ENCODE measurements around the gene CDPF1. TPM values are rescaled to one million over a fixed set of nuclear protein-coding genes. Genes with fewer than 3 reads are reported as not detected.

CDPF1 gene
- polyA plus RNA-seq, 1 donor from 2014 or later, result 32.7 TPM

- Histone ChIP-seq H3K79me2 (replicated peaks; ENCODE audit: insufficient read depth, low read length) (no peaks in the 10 kb centered on the region), H3K9me2 (ENCODE audit: insufficient read depth, low read length) (no peaks in the 10 kb centered on the region), H3K4me3 (ENCODE audit: low read length) (no peak overlapping the region), H3F3A (ENCODE audit: insufficient read depth, low read length, poor library complexity, severe bottlenecking) (no peaks in the 10 kb centered on the region), H3K9ac (ENCODE audit: low read length) (no peak overlapping the region), H3K4me2 (ENCODE audit: low read length) (no peak overlapping the region), H3K9me3 (ENCODE audit: low read length) (no peaks in the 10 kb centered on the region), H4K20me1 (ENCODE audit: insufficient read depth) (no peaks in the 10 kb centered on the region), H3K36me3 (ENCODE audit: insufficient read depth, low read length) (no peaks in the 10 kb centered on the region), H2AFZ (ENCODE audit: low read depth, low read length) (no peak overlapping the region), H3K27me3 (ENCODE audit: insufficient read depth, low read depth, low read length) (no peaks in the 10 kb centered on the region), H3K27ac (ENCODE audit: low read length) (no peak overlapping the region)
- TF ChIP-seq TAF1 (IDR thresholded peaks at IDR 0.05; ENCODE audit: low read depth) (no peak), SMC3 (conservative IDR thresholded peaks at IDR 0.05; ENCODE audit: poor library complexity) (no peak), EZH2 (IDR thresholded peaks at IDR 0.05; ENCODE audit: borderline replicate concordance, insufficient read depth, low read length, poor library complexity, severe bottlenecking) (no peak), EP300 (conservative IDR thresholded peaks at IDR 0.05; ENCODE audit: poor library complexity, severe bottlenecking) (no peak), POLR2AphosphoS5 (IDR thresholded peaks at IDR 0.05) (no peak), CTCF (IDR thresholded peaks at IDR 0.05; ENCODE audit: poor library complexity, severe bottlenecking) (no peak), RAD21 (conservative IDR thresholded peaks at IDR 0.05) (no peak), REST (IDR thresholded peaks at IDR 0.05; ENCODE audit: borderline replicate concordance) (no peak), MXI1 (conservative IDR thresholded peaks at IDR 0.05; ENCODE audit: poor library complexity, severe bottlenecking) (no peak)
Observed at GRCh38 chr22:46280063-46280817, 30.1 kb upstream of the CDPF1 start.

- Histone ChIP-seq H3K36me3 (ENCODE audit: insufficient read depth, low read length) (no peaks in the 10 kb centered on the region), H3K4me2 (ENCODE audit: low read length) (no peak overlapping the region), H3K4me3 (ENCODE audit: low read length) (no peak overlapping the region), H3K27me3 (ENCODE audit: insufficient read depth, low read depth, low read length) (no peaks in the 10 kb centered on the region), H3K9me3 (ENCODE audit: low read length) (no peaks in the 10 kb centered on the region), H3K79me2 (replicated peaks; ENCODE audit: insufficient read depth, low read length) (no peaks in the 10 kb centered on the region), H4K20me1 (ENCODE audit: insufficient read depth) (no peaks in the 10 kb centered on the region), H3K9ac (ENCODE audit: low read length) (no peak overlapping the region), H3K9me2 (ENCODE audit: insufficient read depth, low read length) (no peaks in the 10 kb centered on the region), H2AFZ (ENCODE audit: low read depth, low read length) (no peak overlapping the region), H3F3A (ENCODE audit: insufficient read depth, low read length, poor library complexity, severe bottlenecking) (no peaks in the 10 kb centered on the region), H3K27ac (ENCODE audit: low read length) (no peak overlapping the region)
- TF ChIP-seq POLR2AphosphoS5 (IDR thresholded peaks at IDR 0.05) (no peak), MXI1 (conservative IDR thresholded peaks at IDR 0.05; ENCODE audit: poor library complexity, severe bottlenecking) (no peak)
Observed at GRCh38 chr22:46278656-46279645, 28.9 kb upstream of the CDPF1 start.
